Measurements from ENCODE around the gene FHIT.

FHIT gene

DNA sequence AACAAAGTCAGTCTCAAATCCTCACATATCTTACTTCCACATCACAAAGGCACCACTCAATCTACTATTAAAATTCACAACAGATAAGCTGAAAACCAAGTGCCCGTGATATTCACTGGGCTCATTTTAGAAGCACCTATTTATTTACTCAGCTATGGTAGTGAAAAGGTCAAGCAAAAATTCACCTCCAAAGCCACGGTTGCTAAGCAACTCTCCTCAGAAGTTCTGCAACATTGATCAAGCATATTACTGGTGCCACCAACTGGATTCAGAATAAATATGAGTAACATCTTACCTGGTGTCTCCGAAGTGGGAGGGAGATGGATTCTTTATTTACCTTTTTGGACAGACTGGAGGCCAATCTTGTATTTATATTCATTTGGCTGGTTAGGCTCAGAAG, 714.8 kb downstream of the FHIT start:
- Histone ChIP-seq H3K27me3 (ENCODE audit: low read depth, low read length) (no peaks in the 10 kb centered on the region), H3K36me3 (replicated peaks; ENCODE audit: low read depth, low read length) (no peaks in the 10 kb centered on the region), H2AFZ (ENCODE audit: low read depth, low read length) (no peak overlapping the region), H3K4me2 (ENCODE audit: low read length) (no peak overlapping the region), H3K79me2 (ENCODE audit: low read length) (no peaks in the 10 kb centered on the region), H3K27ac (ENCODE audit: low read length) (no peak overlapping the region), H4K20me1 (ENCODE audit: insufficient read depth, low read length) (no peaks in the 10 kb centered on the region), H3K4me3 (ENCODE audit: low read length) (no peak overlapping the region), H3K9me3 (ENCODE audit: insufficient read depth, low read length) (no peaks in the 10 kb centered on the region), H3K4me1 (ENCODE audit: low read length) (peaks cover 4% of the 10 kb centered on the region; the same call in 1 of the 2 replicates), H3K9ac (ENCODE audit: low read length) (no peak overlapping the region)
- TF ChIP-seq, protein P1, sequence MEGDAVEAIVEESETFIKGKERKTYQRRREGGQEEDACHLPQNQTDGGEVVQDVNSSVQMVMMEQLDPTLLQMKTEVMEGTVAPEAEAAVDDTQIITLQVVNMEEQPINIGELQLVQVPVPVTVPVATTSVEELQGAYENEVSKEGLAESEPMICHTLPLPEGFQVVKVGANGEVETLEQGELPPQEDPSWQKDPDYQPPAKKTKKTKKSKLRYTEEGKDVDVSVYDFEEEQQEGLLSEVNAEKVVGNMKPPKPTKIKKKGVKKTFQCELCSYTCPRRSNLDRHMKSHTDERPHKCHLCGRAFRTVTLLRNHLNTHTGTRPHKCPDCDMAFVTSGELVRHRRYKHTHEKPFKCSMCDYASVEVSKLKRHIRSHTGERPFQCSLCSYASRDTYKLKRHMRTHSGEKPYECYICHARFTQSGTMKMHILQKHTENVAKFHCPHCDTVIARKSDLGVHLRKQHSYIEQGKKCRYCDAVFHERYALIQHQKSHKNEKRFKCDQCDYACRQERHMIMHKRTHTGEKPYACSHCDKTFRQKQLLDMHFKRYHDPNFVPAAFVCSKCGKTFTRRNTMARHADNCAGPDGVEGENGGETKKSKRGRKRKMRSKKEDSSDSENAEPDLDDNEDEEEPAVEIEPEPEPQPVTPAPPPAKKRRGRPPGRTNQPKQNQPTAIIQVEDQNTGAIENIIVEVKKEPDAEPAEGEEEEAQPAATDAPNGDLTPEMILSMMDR (IDR thresholded peaks at IDR 0.05; ENCODE audit: low read depth, low read length) = no peak

DNA sequence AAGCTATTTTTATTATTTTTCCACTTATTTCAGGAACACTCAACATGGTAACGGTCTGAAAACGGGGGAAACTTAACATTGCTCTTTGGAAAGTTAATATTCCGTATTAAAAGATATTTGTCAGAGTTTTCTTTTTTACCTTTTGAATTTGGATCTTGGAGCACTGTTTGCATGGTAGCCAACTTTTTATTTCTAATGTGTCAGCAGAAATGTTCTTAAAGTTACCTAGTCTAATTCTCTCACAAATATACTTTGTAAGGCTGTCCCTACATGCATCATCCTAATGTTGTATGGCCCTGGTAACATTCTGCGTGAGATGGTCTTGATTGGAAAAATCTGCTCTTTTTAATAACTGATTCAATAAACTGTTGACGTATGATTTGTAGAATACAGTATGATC, 719.5 kb downstream of the FHIT start:
- H3K4me3 ChIP-seq (ENCODE audit: low read length) = no peak overlapping the region
- H3K27ac ChIP-seq (ENCODE audit: low read length) = no peak overlapping the region
- no peaks in the 10 kb centered on the region for H4K20me1 ChIP-seq (ENCODE audit: insufficient read depth, low read length)
- H3K4me1 ChIP-seq (ENCODE audit: low read length) = peaks cover 4% of the 10 kb centered on the region; the same call in 1 of the 2 replicates
- no peak overlapping the region for H3K9ac ChIP-seq (ENCODE audit: low read length)
- no peak overlapping the region for H3K4me2 ChIP-seq (ENCODE audit: low read length)
- no peak for TF ChIP-seq EZH2phosphoT487 (IDR thresholded peaks at IDR 0.05; ENCODE audit: low read depth)
- TF ChIP-seq, protein P1 (IDR thresholded peaks at IDR 0.05; ENCODE audit: low read depth, low read length) = no peak
- no peak overlapping the region for H2AFZ ChIP-seq (ENCODE audit: low read depth, low read length)
- H3K79me2 ChIP-seq (ENCODE audit: low read length) = no peaks in the 10 kb centered on the region
- no peaks in the 10 kb centered on the region for H3K27me3 ChIP-seq (ENCODE audit: low read depth, low read length)
- H3K36me3 ChIP-seq (replicated peaks; ENCODE audit: low read depth, low read length) = no peaks in the 10 kb centered on the region
- no peaks in the 10 kb centered on the region for H3K9me3 ChIP-seq (ENCODE audit: insufficient read depth, low read length)

DNA sequence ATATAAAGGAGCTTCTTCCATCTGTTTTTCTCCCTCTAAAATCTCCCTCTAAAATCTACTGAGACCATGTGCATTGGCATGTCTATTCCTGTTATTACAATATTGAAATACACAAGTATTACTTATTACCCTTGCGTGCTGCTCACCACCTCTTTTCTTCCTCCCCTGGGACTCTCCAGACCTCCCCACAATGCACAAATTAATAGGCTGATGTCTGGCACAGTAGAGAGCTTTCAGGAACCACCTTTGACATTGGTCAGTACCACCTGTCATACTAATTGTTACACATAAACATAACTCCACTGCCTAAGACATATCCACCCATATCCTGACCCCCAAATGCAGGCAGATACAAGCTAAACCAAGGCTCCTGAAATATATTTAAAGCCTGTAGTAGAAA, 722.6 kb downstream of the FHIT start:
- H3K27ac ChIP-seq (ENCODE audit: low read length) = no peak overlapping the region
- no peak overlapping the region for H3K4me3 ChIP-seq (ENCODE audit: low read length)
- TF ChIP-seq EZH2phosphoT487 (IDR thresholded peaks at IDR 0.05; ENCODE audit: low read depth) = no peak
- TF ChIP-seq, protein P1 (IDR thresholded peaks at IDR 0.05; ENCODE audit: low read depth, low read length) = no peak
- no peaks in the 10 kb centered on the region for H4K20me1 ChIP-seq (ENCODE audit: insufficient read depth, low read length)
- H3K9me3 ChIP-seq (ENCODE audit: insufficient read depth, low read length) = no peaks in the 10 kb centered on the region
- no peak overlapping the region for H2AFZ ChIP-seq (ENCODE audit: low read depth, low read length)
- no peak overlapping the region for H3K9ac ChIP-seq (ENCODE audit: low read length)
- H3K79me2 ChIP-seq (ENCODE audit: low read length) = no peaks in the 10 kb centered on the region
- H3K4me1 ChIP-seq (ENCODE audit: low read length) = peaks cover 4% of the 10 kb centered on the region; the same call in 1 of the 2 replicates
- H3K27me3 ChIP-seq (ENCODE audit: low read depth, low read length) = no peaks in the 10 kb centered on the region
- H3K4me2 ChIP-seq (ENCODE audit: low read length) = no peak overlapping the region
- H3K36me3 ChIP-seq (replicated peaks; ENCODE audit: low read depth, low read length) = no peaks in the 10 kb centered on the region

DNA sequence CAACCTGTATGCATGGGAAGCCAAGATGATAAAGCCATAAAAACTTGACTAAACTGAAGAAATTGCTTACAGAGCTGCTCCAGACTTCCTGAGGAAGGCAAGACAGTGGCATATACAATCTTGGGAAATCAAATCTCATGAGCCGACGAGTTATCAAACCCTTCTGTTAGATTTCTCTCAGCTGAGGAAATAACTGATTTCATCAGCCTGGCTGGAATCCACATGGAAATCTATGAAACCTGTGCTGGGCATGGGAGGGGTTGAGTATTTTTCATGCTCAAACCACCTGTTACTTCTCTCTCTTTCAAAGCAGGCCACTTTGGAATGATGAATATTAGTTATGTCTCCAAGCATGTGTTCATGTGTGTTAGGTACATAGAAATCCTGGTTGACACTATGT, 727.7 kb downstream of the FHIT start:
- H3K9ac ChIP-seq (ENCODE audit: low read length) = no peak overlapping the region
- no peak overlapping the region for H2AFZ ChIP-seq (ENCODE audit: low read depth, low read length)
- H3K4me1 ChIP-seq (ENCODE audit: low read length) = no peaks in the 10 kb centered on the region
- no peaks in the 10 kb centered on the region for H3K9me3 ChIP-seq (ENCODE audit: insufficient read depth, low read length)
- no peaks in the 10 kb centered on the region for H4K20me1 ChIP-seq (ENCODE audit: insufficient read depth, low read length)
- no peak overlapping the region for H3K27ac ChIP-seq (ENCODE audit: low read length)
- no peak overlapping the region for H3K4me3 ChIP-seq (ENCODE audit: low read length)
- H3K4me2 ChIP-seq (ENCODE audit: low read length) = no peak overlapping the region
- H3K27me3 ChIP-seq (ENCODE audit: low read depth, low read length) = no peaks in the 10 kb centered on the region
- no peak for TF ChIP-seq EZH2phosphoT487 (IDR thresholded peaks at IDR 0.05; ENCODE audit: low read depth)
- TF ChIP-seq, protein P1 (IDR thresholded peaks at IDR 0.05; ENCODE audit: low read depth, low read length) = no peak
- H3K36me3 ChIP-seq (replicated peaks; ENCODE audit: low read depth, low read length) = no peaks in the 10 kb centered on the region
- no peaks in the 10 kb centered on the region for H3K79me2 ChIP-seq (ENCODE audit: low read length)
